ENCODE data around the gene ROBO2. TPM values are rescaled to one million over a fixed set of nuclear protein-coding genes. Genes with fewer than 3 reads are reported as not detected.

The ROBO2 gene
- total and polyA plus RNA-seq, 10 of the 15 experiments (the other 5 are each of a cell fraction or from before 2014, with no cell fraction given) = 0.22 to 2.5 (median 0.81) TPM

- no peak for TF ChIP-seq CHD4 (IDR thresholded peaks at IDR 0.05)
- TF ChIP-seq PML (IDR thresholded peaks at IDR 0.05; ENCODE audit: low read length) = no peak
- no peak for TF ChIP-seq ZBTB33 (IDR thresholded peaks at IDR 0.05)
- no peak for TF ChIP-seq RAD21 (IDR thresholded peaks at IDR 0.05; ENCODE audit: insufficient read depth, low read depth, low read length)
- no peak for TF ChIP-seq MTA2 (IDR thresholded peaks at IDR 0.05; ENCODE audit: low read depth)
- TF ChIP-seq KLF5 (IDR thresholded peaks at IDR 0.05; ENCODE audit: partially characterized antibody) = no peak
- TF ChIP-seq FOXK2 (IDR thresholded peaks at IDR 0.05) = no peak
- TF ChIP-seq BCL3 (IDR thresholded peaks at IDR 0.05; ENCODE audit: borderline replicate concordance, insufficient read depth, low read depth, low read length, poor library complexity, severe bottlenecking) = no peak
- TF ChIP-seq GATAD2B (conservative IDR thresholded peaks at IDR 0.05; ENCODE audit: low read depth) = no peak
Measured at GRCh38 chr3:77078279-77078678, 38.4 kb downstream of the ROBO2 start (continued).

- no peak overlapping the region for H3K4me2 ChIP-seq (ENCODE audit: control insufficient read depth, insufficient read depth)
- DNase-seq (ENCODE audit: low read depth, low spot score) (no peak), ATAC-seq (no peak), FAIRE-seq (no peak)
- no peaks in the 10 kb centered on the region for H3K36me3 ChIP-seq (ENCODE audit: control insufficient read depth in 2 of 2, insufficient read depth in 2 of 2, low read length in 1 of 2)
- in situ Hi-C loops (cut with MboI) = no loop called here
- H3K9ac ChIP-seq (ENCODE audit: control insufficient read depth, insufficient read depth, low read length) = no peak overlapping the region
- H3K4me3 ChIP-seq = no peak overlapping the region
- ChIA-PET POLR2A (no interaction called here), RAD21 (ENCODE audit: unreplicated experiment) (no interaction called here), SMC1A (ENCODE audit: uncharacterized antibody, unreplicated experiment) (interaction anchor here (0.7 kb wide), 1 partner anchor 758 kb away, joined by 3 read pairs; no protein-coding TSS in a partner anchor), CTCF (interaction anchor here (1.3 kb wide), 1 partner anchor 18 kb away, joined by 3 read pairs; no protein-coding TSS in a partner anchor)
- no peaks in the 10 kb centered on the region; a peak in 1 of 4 replicates for H3K27me3 ChIP-seq (replicated peaks in 1 of 2; ENCODE audit: control insufficient read depth in 2 of 2, insufficient read depth in 2 of 2, low read length in 1 of 2)
- H4K20me1 ChIP-seq (ENCODE audit: control insufficient read depth, insufficient read depth) = no peaks in the 10 kb centered on the region
- H3K79me2 ChIP-seq (ENCODE audit: control insufficient read depth, insufficient read depth, low read length) = no peaks in the 10 kb centered on the region
- no peak overlapping the region for H2AFZ ChIP-seq (ENCODE audit: control insufficient read depth, low read depth, low read length)
- H3K9me3 ChIP-seq (replicated peaks; ENCODE audit: control insufficient read depth, insufficient read depth, low read length) = no peaks in the 10 kb centered on the region
- intact Hi-C loops (cut with micrococcal nuclease; ENCODE audit: unreplicated experiment) = no loop called here
- no peaks in the 10 kb centered on the region for H3K4me1 ChIP-seq (ENCODE audit: control insufficient read depth, insufficient read depth, low read length)
- H3K27ac ChIP-seq (ENCODE audit: control insufficient read depth, insufficient read depth) = no peak overlapping the region
- 27% methylated on average over 12 of the region's 12 CpGs for WGBS (ENCODE audit: insufficient coverage, insufficient replicate concordance, low lambda C conversion rate, missing lambda C conversion rate)
- BruUV-seq (replicated peaks) = no TSS peak
- TF ChIP-seq FOXK2 (IDR thresholded peaks at IDR 0.05) (no peak), CBX5 (IDR thresholded peaks at IDR 0.05; ENCODE audit: low read depth) (no peak), ATF7 (IDR thresholded peaks at IDR 0.05; ENCODE audit: low read depth) (no peak), HDAC2 (IDR thresholded peaks at IDR 0.05) (no peak), CBX3 (IDR thresholded peaks at IDR 0.05; ENCODE audit: borderline replicate concordance, low read depth) (no peak), SMC3 (IDR thresholded peaks at IDR 0.05; ENCODE audit: borderline replicate concordance, low read length) (no peak), PKNOX1 (IDR thresholded peaks at IDR 0.05) (no peak), BHLHE40 (IDR thresholded peaks at IDR 0.05; ENCODE audit: borderline replicate concordance in 1 of 2, low read depth in 2 of 2, low read length in 1 of 2) (no peak), ZSCAN29 (IDR thresholded peaks at IDR 0.05) (no peak), SMARCA5 (IDR thresholded peaks at IDR 0.05) (no peak)
Measured at GRCh38 chr3:77079988-77080610, 40.2 kb downstream of the ROBO2 start.

Data from GM12878 (cell line).